Adipocyte (in vitro differentiated cells): Measurements from ENCODE around the gene ADGRF4.

ENCODE experiments used
- DNase-seq: peaks from one replicate; pipeline ENCODE4 v3.0.0-alpha.2; 2015; ENCODE audit warnings: low read depth
- H3K27me3 ChIP-seq: replicated peaks from 2 replicates; pipeline ENCODE4 v1.7.0; 2013; ENCODE audit warnings: mild to moderate bottlenecking, low read length, moderate library complexity; ENCODE audit not compliant: control insufficient read depth, insufficient read depth
- H3K36me3 ChIP-seq: 2 replicates; pipeline ENCODE4 v1.7.0; 2013; ENCODE audit warnings: low read length, mild to moderate bottlenecking, moderate library complexity; ENCODE audit not compliant: control insufficient read depth, insufficient read depth, severe bottlenecking
- H3K4me1 ChIP-seq: 2 replicates; pipeline ENCODE4 v1.7.0; 2013; ENCODE audit warnings: mild to moderate bottlenecking, low read length, moderate library complexity; ENCODE audit not compliant: control insufficient read depth, insufficient read depth
- H3K4me3 ChIP-seq: 2 replicates; pipeline ENCODE4 v1.7.0; 2013; ENCODE audit warnings: mild to moderate bottlenecking, low read length, moderate library complexity
- H3K9ac ChIP-seq: 2 replicates; pipeline ENCODE4 v1.7.0; 2013; ENCODE audit warnings: mild to moderate bottlenecking, low read length, moderate library complexity
- H3K9me3 ChIP-seq: 2 replicates; pipeline ENCODE4 v1.7.0; 2013; ENCODE audit warnings: mild to moderate bottlenecking, low read length, moderate library complexity; ENCODE audit not compliant: control insufficient read depth

ADGRF4 gene

GRCh38 chr6:47769982-47770381 lies 71.6 kb downstream of the ADGRF4 start:
- H3K27me3 ChIP-seq = no peaks in the 10 kb centered on the region
- no peaks in the 10 kb centered on the region for H3K4me1 ChIP-seq
- H3K9ac ChIP-seq = no peak overlapping the region
- H3K36me3 ChIP-seq = no peaks in the 10 kb centered on the region
- peaks cover 10% of the 10 kb centered on the region for H3K9me3 ChIP-seq
- no peak overlapping the region for H3K4me3 ChIP-seq
- DNase-seq = no peak
